Measurements from ENCODE around the gene PKP2. TPM values are rescaled to one million over a fixed set of nuclear protein-coding genes. Genes with fewer than 3 reads are reported as not detected.

Gene PKP2
- total RNA-seq, 1 experiment from 2014 or later = 5.3 TPM

- CTCF ChIA-PET = no interaction called here
- no peaks in the 10 kb centered on the region for H3K4me1 ChIP-seq (ENCODE audit: insufficient read depth, low read length, poor library complexity, severe bottlenecking)
- BruUV-seq (replicated peaks) = no TSS peak
- no peak overlapping the region for H3K4me3 ChIP-seq (ENCODE audit: low read depth, low read length, poor library complexity, severe bottlenecking)
- intact Hi-C loops (cut with micrococcal nuclease; ENCODE audit: unreplicated experiment) = no loop called here
- no peak overlapping the region for H3K27ac ChIP-seq (ENCODE audit: low read depth, low read length, poor library complexity, severe bottlenecking)
- POLR2A ChIA-PET (ENCODE audit: low non-redundant PET) = no interaction called here
- H3K36me3 ChIP-seq (ENCODE audit: insufficient read depth, low read length, poor library complexity, severe bottlenecking) = no peaks in the 10 kb centered on the region
- H3K27me3 ChIP-seq (replicated peaks; ENCODE audit: insufficient read depth, low read depth, low read length, poor library complexity) = no peaks in the 10 kb centered on the region
- DNase-seq (ENCODE audit: low spot score) = no peak
- TF ChIP-seq CTCF (conservative IDR thresholded peaks at IDR 0.05; ENCODE audit: low read depth, low read length) (no peak), EZH2 (IDR thresholded peaks at IDR 0.05; ENCODE audit: borderline replicate concordance, low read depth, low read length, poor library complexity, severe bottlenecking) (no peak)
- no peaks in the 10 kb centered on the region for H3K9me3 ChIP-seq (ENCODE audit: low read depth, low read length, poor library complexity, severe bottlenecking)
Observed at GRCh38 chr12:32822344-32822743, 74.2 kb downstream of the PKP2 start.

GRCh38 chr12:32821710-32822109 lies 74.9 kb downstream of the PKP2 start:
- Histone ChIP-seq H3K9me3 (ENCODE audit: low read depth, low read length, poor library complexity, severe bottlenecking) (no peaks in the 10 kb centered on the region), H3K36me3 (ENCODE audit: insufficient read depth, low read length, poor library complexity, severe bottlenecking) (no peaks in the 10 kb centered on the region), H3K4me3 (ENCODE audit: low read depth, low read length, poor library complexity, severe bottlenecking) (no peak overlapping the region), H3K27ac (ENCODE audit: low read depth, low read length, poor library complexity, severe bottlenecking) (no peak overlapping the region), H3K4me1 (ENCODE audit: insufficient read depth, low read length, poor library complexity, severe bottlenecking) (no peaks in the 10 kb centered on the region), H3K27me3 (replicated peaks; ENCODE audit: insufficient read depth, low read depth, low read length, poor library complexity) (no peaks in the 10 kb centered on the region)
- DNase-seq (ENCODE audit: low spot score) = no peak
- intact Hi-C loops (cut with micrococcal nuclease; ENCODE audit: unreplicated experiment) = no loop called here
- CTCF ChIA-PET = no interaction called here
- TF ChIP-seq CTCF (conservative IDR thresholded peaks at IDR 0.05; ENCODE audit: low read depth, low read length) (no peak), EZH2 (IDR thresholded peaks at IDR 0.05; ENCODE audit: borderline replicate concordance, low read depth, low read length, poor library complexity, severe bottlenecking) (no peak)
- POLR2A ChIA-PET (ENCODE audit: low non-redundant PET) = no interaction called here
- no TSS peak for BruUV-seq (replicated peaks)

- ChIA-PET POLR2A (ENCODE audit: low non-redundant PET) (no interaction called here), CTCF (no interaction called here)
- intact Hi-C loops (cut with micrococcal nuclease; ENCODE audit: unreplicated experiment) = no loop called here
Observed at GRCh38 chr12:32821293-32821692, 75.3 kb downstream of the PKP2 start.

More at GRCh38 chr12:32821293-32821692, 75.3 kb downstream of the PKP2 start:
- no peak for DNase-seq (ENCODE audit: low spot score)
- Histone ChIP-seq H3K27ac (ENCODE audit: low read depth, low read length, poor library complexity, severe bottlenecking) (no peak overlapping the region), H3K36me3 (ENCODE audit: insufficient read depth, low read length, poor library complexity, severe bottlenecking) (no peaks in the 10 kb centered on the region), H3K27me3 (replicated peaks; ENCODE audit: insufficient read depth, low read depth, low read length, poor library complexity) (no peaks in the 10 kb centered on the region), H3K9me3 (ENCODE audit: low read depth, low read length, poor library complexity, severe bottlenecking) (no peaks in the 10 kb centered on the region), H3K4me3 (ENCODE audit: low read depth, low read length, poor library complexity, severe bottlenecking) (no peak overlapping the region), H3K4me1 (ENCODE audit: insufficient read depth, low read length, poor library complexity, severe bottlenecking) (no peaks in the 10 kb centered on the region)
- TF ChIP-seq EZH2 (IDR thresholded peaks at IDR 0.05; ENCODE audit: borderline replicate concordance, low read depth, low read length, poor library complexity, severe bottlenecking) = no peak
- TF ChIP-seq CTCF (conservative IDR thresholded peaks at IDR 0.05; ENCODE audit: low read depth, low read length) = no peak
- BruUV-seq (replicated peaks) = no TSS peak
